Erythroblast (primary cell): ENCODE data around the gene MEGF8.

Source experiments
- GATA1 ChIP-seq: IDR thresholded peaks from 2 replicates; pipeline ENCODE4 v1.6.1; 2011; ENCODE audit warnings: low read depth, mild to moderate bottlenecking, control low read depth, low read length, moderate library complexity
- POLR2A ChIP-seq: IDR thresholded peaks from 2 replicates; pipeline ENCODE4 v1.6.1; 2011; ENCODE audit warnings: mild to moderate bottlenecking, low read length

- TF ChIP-seq POLR2A (no peak), GATA1 (no peak)
These were observed 31.9 kb downstream of the MEGF8 start for GRCh38 chr19:42357290-42357689.
